HG03159 (cell line): ENCODE data around the gene FOXO1.

Experiments used
- ATAC-seq: cut with Tn5 transposase; IDR thresholded peaks from one replicate; pipeline ENCODE4 v1.9.1; 2021; ENCODE audit warnings: mild to moderate bottlenecking, moderate library complexity; ENCODE audit not compliant: unreplicated experiment

Gene FOXO1

DNA sequence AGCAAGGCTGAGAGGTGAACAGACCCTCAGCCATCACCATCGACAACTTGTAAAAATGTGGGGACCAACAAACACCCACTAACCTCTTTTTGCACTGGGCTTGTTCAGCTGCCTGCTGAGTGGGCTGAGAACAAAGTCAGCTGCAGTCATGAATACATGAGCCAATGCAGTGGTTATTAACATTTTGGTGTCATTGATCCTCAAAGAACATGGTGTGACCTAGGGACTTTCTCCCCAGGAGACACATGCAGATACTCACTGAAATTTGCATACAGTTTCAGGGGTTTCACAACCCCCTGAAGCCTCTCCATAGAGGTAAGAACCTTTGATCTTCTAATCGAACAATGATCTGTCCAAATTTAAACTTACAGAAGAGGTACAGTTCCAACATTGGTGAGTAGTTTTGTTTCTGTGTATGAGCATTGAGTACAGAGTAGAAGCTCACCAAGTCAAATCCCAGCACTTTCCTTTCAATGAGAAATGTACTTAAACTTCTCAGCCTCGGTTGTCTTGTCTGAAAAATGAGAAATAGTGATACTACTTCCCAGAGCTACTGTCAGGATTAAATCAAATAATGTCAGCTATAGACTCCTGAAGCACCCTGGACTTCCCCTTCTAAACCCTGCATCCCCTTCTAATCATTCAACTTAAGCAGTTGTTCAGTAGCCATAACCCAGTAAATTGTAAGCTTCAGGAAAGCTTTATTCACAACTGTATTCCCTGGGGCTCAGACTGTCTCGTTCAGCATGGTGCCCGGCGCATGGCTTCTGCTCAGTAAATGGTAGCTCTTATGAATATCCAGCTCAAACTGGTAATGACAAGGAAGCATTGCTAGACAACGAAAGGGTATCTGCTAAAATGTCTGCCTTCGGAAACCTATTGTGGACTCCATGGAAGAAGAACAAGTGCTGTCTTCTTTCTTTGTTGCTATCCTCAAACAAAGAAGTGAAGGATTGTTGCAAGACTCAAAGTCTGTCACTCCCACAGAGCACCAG lies 148.7 kb downstream of the FOXO1 start:
- peak; percentile 75 for ATAC-seq

GRCh38 chr13:40515702-40516101 lies 150.7 kb downstream of the FOXO1 start:
- no peak for ATAC-seq

DNA sequence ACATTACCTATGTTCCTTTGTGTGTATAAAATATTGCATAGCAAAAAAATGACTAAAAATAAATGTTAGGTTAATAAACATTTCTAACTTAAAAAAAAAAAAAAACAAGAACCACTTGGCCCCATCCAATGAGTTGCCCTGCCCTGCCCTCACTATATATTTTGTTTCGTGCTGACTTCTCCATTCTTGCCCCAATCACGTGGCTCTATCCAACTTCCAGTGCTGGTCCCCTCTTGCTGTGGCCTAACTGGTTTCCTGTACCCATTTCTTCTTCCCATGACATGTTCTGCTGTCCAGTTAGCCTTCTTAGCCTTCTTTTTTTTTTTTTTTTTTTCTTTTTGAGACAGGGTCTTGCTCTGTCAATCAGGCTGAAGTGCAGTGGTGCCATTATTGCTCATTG lies 151.6 kb downstream of the FOXO1 start:
- no peak for ATAC-seq

DNA sequence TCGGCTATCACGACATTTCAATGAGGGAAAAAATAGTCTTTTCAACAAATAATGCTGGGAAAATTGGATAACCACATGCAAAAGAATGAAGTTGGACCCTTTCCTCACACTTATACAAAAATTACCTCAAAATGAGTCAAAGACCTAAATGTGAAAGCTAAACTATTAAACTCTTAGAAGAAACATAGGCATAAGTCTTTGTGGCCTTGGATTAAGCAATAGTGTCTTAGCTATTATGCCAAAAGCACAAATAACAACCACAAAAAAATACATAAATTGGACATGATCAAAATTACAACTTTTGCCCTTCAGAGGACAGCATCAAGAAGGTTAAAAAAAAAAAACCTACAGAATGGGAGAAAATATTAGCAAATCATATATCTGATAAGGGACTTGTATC lies 156.6 kb downstream of the FOXO1 start:
- no peak for ATAC-seq

DNA sequence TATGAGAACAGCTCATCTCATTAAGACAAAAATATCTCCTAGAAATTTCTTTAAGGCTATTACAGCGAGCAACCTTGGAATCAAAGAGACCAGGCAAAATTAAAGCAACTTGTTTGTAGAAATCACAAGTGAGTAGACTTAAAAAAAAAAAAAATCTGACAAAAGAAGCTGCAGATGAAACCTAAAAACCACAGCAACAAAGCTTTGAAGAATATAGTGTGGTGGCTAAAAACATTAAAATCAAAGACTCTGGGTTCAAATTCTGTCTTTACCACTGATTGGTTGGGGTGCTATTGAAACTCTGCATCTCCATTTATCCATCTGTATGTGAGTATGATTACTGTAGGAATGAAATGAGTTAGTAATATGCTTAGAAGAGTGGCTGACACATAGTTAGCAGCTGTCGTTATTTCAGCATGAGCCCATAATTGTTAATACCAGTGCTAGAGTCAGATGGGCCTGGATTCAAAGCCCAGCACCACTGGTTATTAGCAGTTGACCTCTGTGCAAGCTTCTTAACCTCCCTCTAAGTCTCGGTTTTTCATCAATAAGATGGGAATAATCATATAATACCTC lies 157.6 kb downstream of the FOXO1 start:
- no peak for ATAC-seq

DNA sequence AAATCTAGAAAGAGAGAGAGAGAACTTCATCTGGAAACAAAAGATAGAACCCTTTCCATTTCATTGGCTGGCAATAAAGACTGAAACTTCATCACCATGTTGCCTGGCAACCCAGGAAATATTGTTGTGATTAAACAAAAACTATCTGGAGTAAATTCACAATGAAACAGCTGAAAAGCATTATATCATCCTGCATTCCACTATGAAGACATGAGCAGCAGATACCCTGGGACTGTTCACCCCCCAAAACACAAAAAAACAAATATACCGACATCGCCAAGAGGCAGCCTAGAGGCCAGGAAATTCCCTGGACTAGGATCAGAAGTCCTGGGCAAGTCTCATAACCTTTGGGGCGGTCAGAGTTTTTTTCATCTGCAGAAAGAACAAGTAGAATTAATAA lies 158.3 kb downstream of the FOXO1 start:
- no peak for ATAC-seq

DNA sequence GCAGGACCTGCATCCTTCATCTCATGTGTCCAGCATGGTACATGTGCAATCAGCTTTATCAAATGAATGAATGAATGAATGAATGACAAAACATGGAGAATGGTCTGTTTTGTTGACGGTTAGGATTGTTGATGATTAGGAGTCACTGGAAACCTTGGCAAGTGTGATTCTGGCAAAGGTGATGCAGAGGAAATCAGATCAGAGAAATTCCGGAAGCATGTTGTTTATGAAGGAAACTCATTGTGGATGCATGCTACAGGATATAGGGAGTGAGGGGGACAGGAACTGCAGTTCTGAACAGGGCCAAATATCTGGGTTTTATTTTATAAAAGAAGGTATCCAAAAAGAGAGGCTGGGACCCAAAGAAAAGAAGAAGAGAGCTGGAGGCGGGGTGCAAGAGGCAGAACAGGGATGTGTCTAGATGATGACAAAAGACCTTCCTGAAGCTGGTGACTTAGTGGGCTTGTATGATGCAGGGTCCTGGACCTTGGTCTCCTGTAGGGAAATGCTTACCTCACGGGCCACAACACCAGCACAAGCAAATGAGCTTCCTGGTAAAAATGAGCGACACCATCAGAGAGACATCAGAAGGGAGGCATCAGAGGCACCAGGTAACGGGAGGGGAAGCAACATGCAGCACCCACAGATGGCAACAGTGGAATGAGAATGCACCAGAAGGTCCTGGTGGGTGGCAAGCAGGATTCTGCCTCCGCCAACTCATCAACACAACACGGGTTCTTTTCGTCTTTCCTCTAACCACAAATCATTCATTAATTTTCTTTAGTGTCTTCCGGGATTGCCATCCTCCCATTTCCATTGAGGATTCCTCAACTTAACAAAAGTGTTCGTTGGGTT lies 159.6 kb downstream of the FOXO1 start:
- no peak for ATAC-seq
